Panc1 (cell line): ENCODE results near the gene BLNK. TPM values are rescaled to one million over a fixed set of nuclear protein-coding genes. Genes with fewer than 3 reads are reported as not detected.

Experiments
- ATAC-seq: fragments of 200-7000 bp; cut with Tn5 transposase; 2 replicates; pipeline ENCODE4 v1.9.1; 2020; ENCODE audit warnings: mild to moderate bottlenecking, moderate library complexity
- BruUV-seq: library from RNA; stranded (reverse); fragments of 400-500 nt; replicated peaks from 2 replicates; lab custom pipeline; 2021; lab: Mats Ljungman, UMichigan
- CTCF ChIA-PET: fragments of 300-600 bp; sonication (Branson Sonifier 250); formaldehyde crosslinking; loops from one replicate; lab custom pipeline; 2022; ENCODE audit warnings: antibody characterized with exemption; lab: Charles Lee
- POLR2A ChIA-PET: fragments of 300-600 bp; sonication (Branson Sonifier 250); formaldehyde crosslinking; loops from one replicate; lab custom pipeline; 2022; ENCODE audit warnings: antibody characterized with exemption; lab: Charles Lee
- DNase-seq: peaks from one replicate; pipeline ENCODE4 v3.0.0-alpha.2; 2010; ENCODE audit warnings: low read depth, low spot score
- H3K27ac ChIP-seq: 2 replicates; pipeline ENCODE4 v1.5.1; 2011; ENCODE audit warnings: mild to moderate bottlenecking, low read length, inconsistent platforms
- H3K27me3 ChIP-seq: fragments of 200-500 bp; sonication (Bioruptor generic); 2 replicates; pipeline ENCODE4 v1.6.0; 2014; ENCODE audit warnings: low read length, inconsistent platforms; ENCODE audit not compliant: control insufficient read depth, insufficient read depth
- H3K36me3 ChIP-seq: fragments of 200-500 bp; sonication (Bioruptor generic); 2 replicates; pipeline ENCODE4 v1.5.1; 2014; ENCODE audit warnings: inconsistent platforms, mild to moderate bottlenecking, low read length, moderate library complexity; ENCODE audit not compliant: control insufficient read depth, insufficient read depth
- H3K4me1 ChIP-seq: 2 replicates; pipeline ENCODE4 v1.5.1; 2011; ENCODE audit warnings: inconsistent platforms, mild to moderate bottlenecking, low read length, moderate library complexity; ENCODE audit not compliant: control insufficient read depth, insufficient read depth
- H3K4me3 ChIP-seq, 2 experiments: 2 replicates each; pipeline ENCODE4 v1.5.1; 2011 to 2012; ENCODE audit warnings: low read depth in 2 of 2, low read length in 2 of 2, mild to moderate bottlenecking in 2 of 2, inconsistent platforms in 1 of 2, moderate library complexity in 1 of 2
- H3K9me3 ChIP-seq: fragments of 200-500 bp; sonication (Bioruptor generic); 2 replicates; pipeline ENCODE4 v1.5.1; 2014; ENCODE audit warnings: low read depth, mild to moderate bottlenecking, inconsistent platforms, low read length, moderate library complexity; ENCODE audit not compliant: control insufficient read depth, insufficient read depth
- CTCF ChIP-seq: fragments of 450-650 bp; IDR thresholded peaks from 2 replicates; pipeline ENCODE4 v1.5.1; 2017; ENCODE audit warnings: mild to moderate bottlenecking
- POLR2AphosphoS5 ChIP-seq: IDR thresholded peaks from 2 replicates; pipeline ENCODE4 v1.6.1; 2012; ENCODE audit warnings: mild to moderate bottlenecking, low read depth, low read length, moderate library complexity
- REST ChIP-seq, 2 experiments: IDR thresholded peaks; 2 replicates each; pipeline ENCODE4 v1.6.1; 2011 to 2012; ENCODE audit warnings: low read depth in 2 of 2, control low read depth in 1 of 2, low read length in 1 of 2, mild to moderate bottlenecking in 1 of 2, moderate library complexity in 1 of 2; ENCODE audit not compliant: insufficient read depth in 1 of 2
- SIN3A ChIP-seq: IDR thresholded peaks from 2 replicates; pipeline ENCODE4 v1.6.1; 2012; ENCODE audit warnings: low read depth, mild to moderate bottlenecking, low read length, moderate library complexity, borderline replicate concordance; ENCODE audit not compliant: insufficient read depth
- TCF7L2 ChIP-seq: IDR thresholded peaks from 2 replicates; pipeline ENCODE4 v1.6.1; 2011; ENCODE audit warnings: mild to moderate bottlenecking, low read depth, low read length, inconsistent platforms
- in situ Hi-C: cut with HindIII; loops from 2 replicates; pipeline ENCODE4 v1.10.0; 2016; ENCODE audit warnings: low sequenced_read_pairs, low pct_unique_long_range_greater_than_20kb
- intact Hi-C: fragments of 100-400 bp; cut with micrococcal nuclease; formaldehyde crosslinking; loops from one replicate; pipeline ENCODE4 v1.10.0; 2022; ENCODE audit not compliant: unreplicated experiment
- total RNA-seq: library from RNA; stranded (reverse); gene quantifications from one replicate; pipeline ENCODE4 v1.2.1, GENCODE V29; 2021; ENCODE audit not compliant: unreplicated experiment

Gene BLNK
- total RNA-seq, 1 experiment from 2014 or later: 0.10 TPM

GRCh38 chr10:96281444-96282029 lies 10.2 kb upstream of the BLNK start:
- intact Hi-C loops: no loop called here
- POLR2A ChIA-PET: no interaction called here
- no TSS peak for BruUV-seq
- ATAC-seq (no peak), DNase-seq (no peak)
- no peak for TF ChIP-seq TCF7L2
- TF ChIP-seq CTCF: no peak
- TF ChIP-seq SIN3A: no peak
- TF ChIP-seq REST (IDR thresholded peaks at IDR 0.05; ENCODE audit: insufficient read depth in 1 of 2, low read depth in 2 of 2, low read length in 1 of 2): no peak
- TF ChIP-seq POLR2AphosphoS5: no peak
- CTCF ChIA-PET: no interaction called here
- Histone ChIP-seq H3K36me3 (no peaks in the 10 kb centered on the region), H3K27ac (no peak overlapping the region), H3K4me3 (no peak overlapping the region), H3K4me1 (no peaks in the 10 kb centered on the region), H3K9me3 (no peaks in the 10 kb centered on the region), H3K27me3 (peaks cover 5% of the 10 kb centered on the region; the same call in 1 of the 2 replicates)
- in situ Hi-C loops: no loop called here

- H3K9me3 ChIP-seq: no peaks in the 10 kb centered on the region
- no peak overlapping the region for H3K4me3 ChIP-seq
- no peaks in the 10 kb centered on the region for H3K4me1 ChIP-seq
- CTCF ChIA-PET: no interaction called here
- POLR2A ChIA-PET: no interaction called here
- no peaks in the 10 kb centered on the region for H3K36me3 ChIP-seq
- H3K27me3 ChIP-seq: peaks cover 1% of the 10 kb centered on the region; the same call in 1 of the 2 replicates
- H3K27ac ChIP-seq: no peak overlapping the region
- in situ Hi-C loops (no loop called here), intact Hi-C loops (no loop called here)
- no peak for TF ChIP-seq TCF7L2
- no peak for TF ChIP-seq SIN3A
- TF ChIP-seq POLR2AphosphoS5: no peak
- TF ChIP-seq CTCF: no peak
- no peak for TF ChIP-seq REST (IDR thresholded peaks at IDR 0.05; ENCODE audit: insufficient read depth in 1 of 2, low read depth in 2 of 2, low read length in 1 of 2)
- DNase-seq (no peak), ATAC-seq (no peak)
- BruUV-seq: no TSS peak
These were observed 9.5 kb upstream of the BLNK start for GRCh38 chr10:96280859-96281258.
